K562 (cell line): Measurements from ENCODE around the gene GCNA. TPM values are rescaled to one million over a fixed set of nuclear protein-coding genes. Genes with fewer than 3 reads are reported as not detected.

ENCODE experiments used
- ATAC-seq: fragments of 200-7000 bp; cut with Tn5 transposase; 3 replicates; pipeline ENCODE4 v1.9.1; 2020; ENCODE audit warnings: moderate library complexity
- BruUV-seq: library from RNA; stranded (reverse); fragments of 400-500 nt; replicated peaks from 2 replicates; lab custom pipeline; 2021; lab: Mats Ljungman, UMichigan
- CTCF ChIA-PET: fragments of 300-600 bp; formaldehyde crosslinking; extraction: SDS; loops from one replicate; lab custom pipeline; 2021; ENCODE audit warnings: low intra/inter-chr PET ratio; lab: Yijun Ruan, JAX
- POLR2A ChIA-PET: fragments of 300-600, 350-650 bp; sonication (Branson Sonifier 250); formaldehyde crosslinking; extraction: SDS; loops from one replicate; lab custom pipeline; 2021; ENCODE audit warnings: antibody characterized with exemption, inconsistent platforms; lab: Yijun Ruan, JAX
- DNase-seq, 4 experiments: peaks; one replicate each; pipeline versions ENCODE4 v3.0.0 to v3.0.0-alpha.2; 2011 to 2018; ENCODE audit warnings: low spot score in 3 of 4, mixed read lengths in 3 of 4; ENCODE audit errors: extremely low read depth in 1 of 4
- FAIRE-seq: peaks from 2 replicates; lab custom pipeline; 2011; peaks lifted over from hg19 to GRCh38; lab: Jason Lieb, UNC
- H2AFZ ChIP-seq: 2 replicates; pipeline ENCODE4 v1.6.0; 2011; ENCODE audit warnings: low read depth, low read length, control low read depth, inconsistent platforms
- H3K27ac ChIP-seq: fragments of 200-600 bp; 3 replicates; pipeline ENCODE4 v1.8.0; 2011; ENCODE audit warnings: low read depth, mild to moderate bottlenecking, control low read depth, inconsistent platforms, low read length, moderate library complexity, mixed read lengths; ENCODE audit errors: extremely low read depth
- H3K27me3 ChIP-seq, 2 experiments: fragments of 300-600 bp in 1 of 2; 2 replicates in 1 of 2; 3 replicates in 1 of 2; pipeline versions ENCODE4 v1.6.0 to v1.8.0; 2011; ENCODE audit warnings: inconsistent platforms in 2 of 2, low read length in 2 of 2, mild to moderate bottlenecking in 1 of 2, mixed read lengths in 1 of 2, moderate library complexity in 1 of 2; ENCODE audit not compliant: control insufficient read depth in 2 of 2, insufficient read depth in 2 of 2
- H3K36me3 ChIP-seq: fragments of 300-600 bp; 3 replicates; pipeline ENCODE4 v1.8.0; 2011; ENCODE audit warnings: mild to moderate bottlenecking, low read length, inconsistent platforms; ENCODE audit not compliant: control insufficient read depth, insufficient read depth
- H3K4me1 ChIP-seq, 2 experiments: fragments of 200-600 bp in 1 of 2; replicated peaks in 1 of 2; 2 replicates in 1 of 2; 3 replicates in 1 of 2; pipeline versions ENCODE4 v1.5.1 to v1.8.0; 2011; ENCODE audit warnings: inconsistent platforms in 2 of 2, low read length in 2 of 2, mild to moderate bottlenecking in 1 of 2, mixed read lengths in 1 of 2, moderate library complexity in 1 of 2; ENCODE audit not compliant: control insufficient read depth in 2 of 2, insufficient read depth in 2 of 2
- H3K4me2 ChIP-seq: 2 replicates; pipeline ENCODE4 v1.6.1; 2011; ENCODE audit warnings: low read length, control low read depth, inconsistent platforms, mixed read lengths; ENCODE audit not compliant: insufficient read depth
- H3K4me3 ChIP-seq: fragments of 200-600 bp; sonication (generic), shearing (Covaris generic); 2 replicates; pipeline ENCODE4 v1.5.1; 2016; ENCODE audit warnings: control low read depth, inconsistent platforms
- H3K79me2 ChIP-seq: fragments of 200-600 bp; 3 replicates; pipeline ENCODE4 v1.8.0; 2011; ENCODE audit warnings: low read length, inconsistent platforms; ENCODE audit not compliant: control insufficient read depth, insufficient read depth
- H3K9ac ChIP-seq, 2 experiments: 2 replicates each; pipeline versions ENCODE4 v1.6.0 to v1.6.1; 2011; ENCODE audit warnings: low read depth in 2 of 2, low read length in 2 of 2, control low read depth in 1 of 2, inconsistent platforms in 1 of 2, mild to moderate bottlenecking in 1 of 2, mixed read lengths in 1 of 2; ENCODE audit not compliant: insufficient read depth in 1 of 2
- H3K9me1 ChIP-seq: one replicate; pipeline ENCODE4 v1.6.0; 2011; ENCODE audit warnings: inconsistent platforms, mild to moderate bottlenecking, low read length, moderate library complexity; ENCODE audit not compliant: control insufficient read depth, insufficient read depth
- H3K9me3 ChIP-seq: replicated peaks from 2 replicates; pipeline ENCODE4 v1.5.1; 2011; ENCODE audit warnings: low read depth, low read length, inconsistent platforms; ENCODE audit not compliant: control insufficient read depth, insufficient read depth
- H4K20me1 ChIP-seq: replicated peaks from 2 replicates; pipeline ENCODE4 v1.6.1; 2011; ENCODE audit warnings: low read length, inconsistent platforms, mixed read lengths; ENCODE audit not compliant: control insufficient read depth, insufficient read depth
- EGR1 ChIP-seq: fragments of 450-650 bp; conservative IDR thresholded peaks from 2 replicates; pipeline ENCODE4 v1.6.1; 2017; ENCODE audit warnings: mild to moderate bottlenecking
- PKNOX1 ChIP-seq: fragments of 450-650 bp; IDR thresholded peaks from 2 replicates; pipeline ENCODE4 v1.6.1; 2016
- THAP12 ChIP-seq: fragments of 250-450 bp; sonication (Bioruptor Pico); IDR thresholded peaks from 2 replicates; pipeline ENCODE4 v1.9.0; 2021; ENCODE audit warnings: mild to moderate bottlenecking, inconsistent platforms
- ZNF586 ChIP-seq: fragments of 450-650 bp; formaldehyde crosslinking; conservative IDR thresholded peaks from 2 replicates; pipeline ENCODE4 v1.4.0; 2020; ENCODE audit warnings: mild to moderate bottlenecking, moderate library complexity
- WGBS: fragments of 100-300 bp; shearing (Covaris generic); methylation state at CpG from one replicate; pipeline ENCODE4 v1.1.6; 2016; ENCODE audit warnings: low coverage, mixed read lengths; ENCODE audit not compliant: insufficient coverage; ENCODE audit errors: missing lambda C conversion rate; 5-methylcytosine and 5-hydroxymethylcytosine counted together
- in situ Hi-C: fragments of 300-500 bp; cut with MboI; formaldehyde crosslinking; loops from 4 replicates; pipeline ENCODE4 v1.15.0; 2018; ENCODE audit warnings: inconsistent platforms, mixed read lengths
- intact Hi-C: fragments of 100-400 bp; cut with micrococcal nuclease; formaldehyde crosslinking; loops from 2 replicates; pipeline ENCODE4 v1.14.2; 2022
- polyA plus RNA-seq, 8 experiments: library from polyadenylated mRNA; depleted of rRNA in 4 of 8; stranded (reverse) in 5 of 8; unstranded in 3 of 8; fragments of >200 nt; fragmentation: Nextera tagmentation in 2 of 8; fragmentation: Illumina TruSeq in 1 of 8; extraction: Ambion mirVana in 2 of 8; extraction: Trizol in 1 of 8; gene quantifications; 2 replicates each; pipeline versions ENCODE4 v1.2.1 to v1.2.3, GENCODE V29; 2011 to 2014; ENCODE audit warnings: inconsistent platforms in 1 of 8, missing spikeins in 1 of 8
- total RNA-seq, 7 experiments: library from RNA; depleted of rRNA in 6 of 7; stranded (reverse); fragments of >200 nt in 6 of 7; fragmentation: Illumina TruSeq in 2 of 7; extraction: Trizol in 2 of 7; gene quantifications; 2 replicates each; pipeline versions ENCODE4 v1.2.1 to v1.2.3, GENCODE V29; 2011 to 2021; ENCODE audit warnings: low replicate concordance in 1 of 7

Gene GCNA
- total and polyA plus RNA-seq, 9 of the 15 experiments (the other 6 are each of a cell fraction or from before 2014, with no cell fraction given), result 0.27 to 1.5 (median 0.86) TPM

GRCh38 chrX:71579990-71580380 lies 1.7 kb downstream of the GCNA start:
- intact Hi-C loops (no loop called here), in situ Hi-C loops (no loop called here)
- no peak overlapping the region for H3K4me3 ChIP-seq
- H3K36me3 ChIP-seq, result peaks cover 25% of the 10 kb centered on the region
- no TSS peak for BruUV-seq
- no peak overlapping the region for H3K4me2 ChIP-seq
- no peak overlapping the region for H3K9ac ChIP-seq
- no peaks in the 10 kb centered on the region for H3K27me3 ChIP-seq
- no peak overlapping the region for H2AFZ ChIP-seq
- no peak for DNase-seq
- no peaks in the 10 kb centered on the region for H3K79me2 ChIP-seq
- POLR2A ChIA-PET, result no interaction called here
- WGBS, result 64% methylated on average over 5 of the region's 7 CpGs
- H3K4me1 ChIP-seq, result peaks cover 0 to 17% of the 10 kb centered on the region in 2 experiments; a peak in 2 of 5 replicates
- ATAC-seq, result no peak
- TF ChIP-seq EGR1 (peak; percentile 69), PKNOX1 (peak; percentile 23; the same call in 1 of the 2 replicates), ZNF586 (CRISPR knock-in tag) (no peak)
- no peak overlapping the region for H3K27ac ChIP-seq
- no peaks in the 10 kb centered on the region for H3K9me3 ChIP-seq
- no peaks in the 10 kb centered on the region for H3K9me1 ChIP-seq
- H4K20me1 ChIP-seq, result no peaks in the 10 kb centered on the region
- FAIRE-seq, result no peak
- CTCF ChIA-PET, result no interaction called here

- in situ Hi-C loops, result no loop called here
- Histone ChIP-seq H3K4me2 (no peak overlapping the region), H3K4me3 (no peak overlapping the region), H3K27me3 (no peaks in the 10 kb centered on the region), H2AFZ (no peak overlapping the region), H3K9me3 (no peaks in the 10 kb centered on the region), H4K20me1 (no peaks in the 10 kb centered on the region), H3K4me1 (peaks cover 0 to 17% of the 10 kb centered on the region in 2 experiments; a peak in 2 of 5 replicates), H3K27ac (no peak overlapping the region), H3K36me3 (peaks cover 15% of the 10 kb centered on the region; the same call in 1 of the 3 replicates), H3K9ac (no peak overlapping the region), H3K79me2 (no peaks in the 10 kb centered on the region), H3K9me1 (no peaks in the 10 kb centered on the region)
- intact Hi-C loops, result no loop called here
- POLR2A ChIA-PET, result interaction anchor here (0.9 kb wide), 1 partner anchor 17 kb away, joined by 3 read pairs; no protein-coding TSS in a partner anchor
- ATAC-seq (no peak), FAIRE-seq (no peak), DNase-seq (no peak)
- CTCF ChIA-PET, result no interaction called here
- no peak for TF ChIP-seq THAP12 (CRISPR knock-in tag)
- WGBS, result 84% methylated on average over 4 of the region's 5 CpGs
- no TSS peak for BruUV-seq
Measured at GRCh38 chrX:71581210-71581609, 3.0 kb downstream of the GCNA start.
